Right atrium auricular region (tissue), 2 donors: ENCODE measurements around the gene TBC1D2B. TPM values are rescaled to one million over a fixed set of nuclear protein-coding genes. Genes with fewer than 3 reads are reported as not detected.

Experiments used
- DNase-seq: peaks from one replicate; pipeline ENCODE4 v3.0.0-alpha.2; 2019; ENCODE audit warnings: low spot score
- H3K27ac ChIP-seq, 2 donors: fragments of 200-600 bp; sonication (generic); 1 replicate in 1 of 2; 2 replicates in 1 of 2; pipeline ENCODE4 v1.5.1; 2016 to 2019
- H3K27me3 ChIP-seq, 2 donors: fragments of 200-600 bp; sonication (generic); one replicate each; pipeline versions ENCODE4 v1.5.1 to v1.6.0; 2017 to 2019
- H3K36me3 ChIP-seq: fragments of 200-600 bp; sonication (generic); one replicate; pipeline ENCODE4 v1.5.1; 2016
- H3K4me1 ChIP-seq, 2 donors: fragments of 200-600 bp; sonication (generic); one replicate each; pipeline versions ENCODE4 v1.5.1 to v1.6.0; 2017 to 2019
- H3K4me3 ChIP-seq, 2 donors: fragments of 200-600 bp; sonication (generic); 1 replicate in 1 of 2; 2 replicates in 1 of 2; pipeline ENCODE4 v1.5.1; 2017 to 2019; ENCODE audit warnings: mild to moderate bottlenecking in 1 of 2, moderate library complexity in 1 of 2
- H3K9me3 ChIP-seq, 2 donors: fragments of 200-600 bp; sonication (generic); one replicate each; pipeline ENCODE4 v1.5.1; 2019
- CTCF ChIP-seq, 2 donors: fragments of 200-600 bp; sonication (generic); IDR thresholded peaks; one replicate each; pipeline ENCODE4 v1.5.1; 2019; ENCODE audit warnings: antibody characterized with exemption in 2 of 2
- total RNA-seq, 2 donors: library from RNA; depleted of rRNA; stranded (reverse); fragments of >200 nt; gene quantifications; one replicate each; pipeline ENCODE4 v1.1.0, GENCODE V29; 2016

Gene TBC1D2B
- total RNA-seq, 2 donors from 2014 or later: 12.5 to 27.7 TPM

GRCh38 chr15:78033864-78034263 lies 43.6 kb downstream of the TBC1D2B start:
- no peak for DNase-seq
- peaks cover 0 to 40% of the 10 kb centered on the region in 2 donors for H3K4me1 ChIP-seq
- no peak overlapping the region for H3K4me3 ChIP-seq
- TF ChIP-seq CTCF (IDR thresholded peaks at IDR 0.05): no peak
- no peak overlapping the region for H3K27ac ChIP-seq
- no peaks in the 10 kb centered on the region for H3K27me3 ChIP-seq
- no peaks in the 10 kb centered on the region for H3K9me3 ChIP-seq
- peaks cover 10% of the 10 kb centered on the region for H3K36me3 ChIP-seq

GRCh38 chr15:78032671-78033070 lies 44.8 kb downstream of the TBC1D2B start:
- Histone ChIP-seq H3K27me3 (no peaks in the 10 kb centered on the region), H3K27ac (no peak overlapping the region), H3K36me3 (peaks cover 10% of the 10 kb centered on the region), H3K4me3 (no peak overlapping the region), H3K9me3 (no peaks in the 10 kb centered on the region), H3K4me1 (peaks cover 0 to 32% of the 10 kb centered on the region in 2 donors)
- no peak for DNase-seq
- TF ChIP-seq CTCF (IDR thresholded peaks at IDR 0.05): no peak

- no peak overlapping the region for H3K4me3 ChIP-seq
- no peaks in the 10 kb centered on the region for H3K27me3 ChIP-seq
- H3K4me1 ChIP-seq: peaks cover 0 to 25% of the 10 kb centered on the region in 2 donors
- TF ChIP-seq CTCF (IDR thresholded peaks at IDR 0.05): no peak
- no peak for DNase-seq
- H3K36me3 ChIP-seq: peaks cover 41% of the 10 kb centered on the region
- H3K9me3 ChIP-seq: no peaks in the 10 kb centered on the region
- peak overlapping the region in 1 of 2 donors; percentile 51 for H3K27ac ChIP-seq
Measured at GRCh38 chr15:78024883-78025282, 52.6 kb downstream of the TBC1D2B start.

GRCh38 chr15:78024519-78024870 lies 53.0 kb downstream of the TBC1D2B start:
- peak overlapping the region in 1 of 2 donors; percentile 54 for H3K27ac ChIP-seq
- peaks cover 0 to 25% of the 10 kb centered on the region in 2 donors for H3K4me1 ChIP-seq
- peaks cover 38% of the 10 kb centered on the region for H3K36me3 ChIP-seq
- no peaks in the 10 kb centered on the region for H3K27me3 ChIP-seq
- DNase-seq: no peak
- no peak for TF ChIP-seq CTCF (IDR thresholded peaks at IDR 0.05)
- no peaks in the 10 kb centered on the region for H3K9me3 ChIP-seq
- no peak overlapping the region for H3K4me3 ChIP-seq

DNA sequence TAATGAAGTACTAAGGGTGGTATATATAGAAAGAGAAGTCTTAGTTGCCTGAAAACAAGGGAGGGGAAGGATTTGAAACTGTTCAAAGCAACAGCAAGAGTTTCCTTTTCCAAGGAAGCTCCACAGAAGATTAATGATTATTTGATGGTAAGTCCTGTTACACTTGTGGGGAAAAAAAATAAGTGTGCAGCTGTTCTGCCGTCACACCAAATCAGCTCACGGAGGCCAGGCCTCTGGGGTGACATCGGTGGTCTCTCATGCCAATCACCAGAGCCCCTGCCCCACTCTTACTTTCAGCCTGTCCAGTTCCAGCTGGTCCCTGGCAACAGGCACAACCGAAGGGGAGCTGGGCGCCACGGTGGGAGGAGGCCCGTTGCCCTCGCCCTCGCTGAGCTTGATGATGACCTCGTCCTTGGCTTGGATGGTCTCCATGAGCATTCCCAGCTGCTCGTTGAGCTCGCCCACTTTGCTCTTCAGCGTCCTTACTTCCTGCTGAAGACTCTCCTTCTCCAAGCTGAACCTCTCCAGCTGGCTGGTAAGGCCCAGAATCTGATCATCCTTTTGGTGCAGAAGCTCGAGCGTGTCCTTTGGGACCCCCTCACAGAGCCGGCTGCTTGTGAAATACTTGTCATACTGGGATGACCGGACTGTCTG lies 53.5 kb downstream of the TBC1D2B start:
- Histone ChIP-seq H3K4me3 (no peak overlapping the region), H3K27me3 (no peaks in the 10 kb centered on the region), H3K27ac (peak overlapping the region in 1 of 2 donors; percentile 54), H3K4me1 (peaks cover 0 to 29% of the 10 kb centered on the region in 2 donors), H3K36me3 (peaks cover 32% of the 10 kb centered on the region), H3K9me3 (no peaks in the 10 kb centered on the region)
- peak; percentile 80 for DNase-seq
- no peak for TF ChIP-seq CTCF (IDR thresholded peaks at IDR 0.05)
